Cardiac muscle cell (in vitro differentiated cells and primary cell): ENCODE results near the gene DLG5. TPM values are rescaled to one million over a fixed set of nuclear protein-coding genes. Genes with fewer than 3 reads are reported as not detected.

ENCODE experiments used
- DNase-seq, 2 donors: peaks; one replicate each; pipeline versions ENCODE4 v3.0.0 to v3.0.0-alpha.2; 2010 to 2017; ENCODE audit warnings: low read depth in 1 of 2, low spot score in 1 of 2
- H3K27ac ChIP-seq: fragments of 200-600 bp; sonication (generic); 2 replicates; pipeline ENCODE4 v1.5.1; 2016
- H3K27me3 ChIP-seq: fragments of 200-600 bp; sonication (generic); 2 replicates; pipeline ENCODE4 v1.6.0; 2016; ENCODE audit warnings: control low read depth
- H3K36me3 ChIP-seq: fragments of 200-600 bp; sonication (generic); 2 replicates; pipeline ENCODE4 v1.5.1; 2016; ENCODE audit warnings: control low read depth
- H3K4me1 ChIP-seq: fragments of 200-600 bp; sonication (generic); 2 replicates; pipeline ENCODE4 v1.8.1; 2017; ENCODE audit warnings: low read depth, mild to moderate bottlenecking, mixed run types
- H3K4me3 ChIP-seq: fragments of 200-600 bp; sonication (generic); 2 replicates; pipeline ENCODE4 v1.5.1; 2016; ENCODE audit warnings: mild to moderate bottlenecking
- H3K9me3 ChIP-seq: fragments of 200-600 bp; sonication (generic); 2 replicates; pipeline ENCODE4 v1.5.1; 2017; ENCODE audit warnings: low read depth, mild to moderate bottlenecking, control low read depth
- polyA plus RNA-seq: library from polyadenylated mRNA; unstranded; fragments of >200 nt; fragmentation: Nextera tagmentation; extraction: Ambion mirVana; gene quantifications from 2 replicates; pipeline ENCODE4 v1.2.1, GENCODE V29; 2016
- total RNA-seq: library from RNA; depleted of rRNA; stranded (reverse); fragments of >200 nt; gene quantifications from 2 replicates; pipeline ENCODE4 v1.2.3, GENCODE V29; 2016
- TF ChIP-seq, protein P1 (sequence below): IDR thresholded peaks from 2 replicates; pipeline ENCODE4 v1.5.1; 2012; ENCODE audit warnings: low read depth, mild to moderate bottlenecking, low read length

The DLG5 gene, protein sequence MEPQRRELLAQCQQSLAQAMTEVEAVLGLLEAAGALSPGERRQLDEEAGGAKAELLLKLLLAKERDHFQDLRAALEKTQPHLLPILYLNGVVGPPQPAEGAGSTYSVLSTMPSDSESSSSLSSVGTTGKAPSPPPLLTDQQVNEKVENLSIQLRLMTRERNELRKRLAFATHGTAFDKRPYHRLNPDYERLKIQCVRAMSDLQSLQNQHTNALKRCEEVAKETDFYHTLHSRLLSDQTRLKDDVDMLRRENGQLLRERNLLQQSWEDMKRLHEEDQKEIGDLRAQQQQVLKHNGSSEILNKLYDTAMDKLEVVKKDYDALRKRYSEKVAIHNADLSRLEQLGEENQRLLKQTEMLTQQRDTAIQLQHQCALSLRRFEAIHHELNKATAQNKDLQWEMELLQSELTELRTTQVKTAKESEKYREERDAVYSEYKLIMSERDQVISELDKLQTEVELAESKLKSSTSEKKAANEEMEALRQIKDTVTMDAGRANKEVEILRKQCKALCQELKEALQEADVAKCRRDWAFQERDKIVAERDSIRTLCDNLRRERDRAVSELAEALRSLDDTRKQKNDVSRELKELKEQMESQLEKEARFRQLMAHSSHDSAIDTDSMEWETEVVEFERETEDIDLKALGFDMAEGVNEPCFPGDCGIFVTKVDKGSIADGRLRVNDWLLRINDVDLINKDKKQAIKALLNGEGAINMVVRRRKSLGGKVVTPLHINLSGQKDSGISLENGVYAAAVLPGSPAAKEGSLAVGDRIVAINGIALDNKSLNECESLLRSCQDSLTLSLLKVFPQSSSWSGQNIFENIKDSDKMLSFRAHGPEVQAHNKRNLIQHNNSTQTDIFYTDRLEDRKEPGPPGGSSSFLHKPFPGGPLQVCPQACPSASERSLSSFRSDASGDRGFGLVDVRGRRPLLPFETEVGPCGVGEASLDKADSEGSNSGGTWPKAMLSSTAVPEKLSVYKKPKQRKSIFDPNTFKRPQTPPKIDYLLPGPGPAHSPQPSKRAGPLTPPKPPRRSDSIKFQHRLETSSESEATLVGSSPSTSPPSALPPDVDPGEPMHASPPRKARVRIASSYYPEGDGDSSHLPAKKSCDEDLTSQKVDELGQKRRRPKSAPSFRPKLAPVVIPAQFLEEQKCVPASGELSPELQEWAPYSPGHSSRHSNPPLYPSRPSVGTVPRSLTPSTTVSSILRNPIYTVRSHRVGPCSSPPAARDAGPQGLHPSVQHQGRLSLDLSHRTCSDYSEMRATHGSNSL (N-terminal part only)
- total RNA-seq (45.7 and 64.4 TPM in 2 replicates), polyA plus RNA-seq (20.3 and 24.7 TPM in 2 replicates)

DNA sequence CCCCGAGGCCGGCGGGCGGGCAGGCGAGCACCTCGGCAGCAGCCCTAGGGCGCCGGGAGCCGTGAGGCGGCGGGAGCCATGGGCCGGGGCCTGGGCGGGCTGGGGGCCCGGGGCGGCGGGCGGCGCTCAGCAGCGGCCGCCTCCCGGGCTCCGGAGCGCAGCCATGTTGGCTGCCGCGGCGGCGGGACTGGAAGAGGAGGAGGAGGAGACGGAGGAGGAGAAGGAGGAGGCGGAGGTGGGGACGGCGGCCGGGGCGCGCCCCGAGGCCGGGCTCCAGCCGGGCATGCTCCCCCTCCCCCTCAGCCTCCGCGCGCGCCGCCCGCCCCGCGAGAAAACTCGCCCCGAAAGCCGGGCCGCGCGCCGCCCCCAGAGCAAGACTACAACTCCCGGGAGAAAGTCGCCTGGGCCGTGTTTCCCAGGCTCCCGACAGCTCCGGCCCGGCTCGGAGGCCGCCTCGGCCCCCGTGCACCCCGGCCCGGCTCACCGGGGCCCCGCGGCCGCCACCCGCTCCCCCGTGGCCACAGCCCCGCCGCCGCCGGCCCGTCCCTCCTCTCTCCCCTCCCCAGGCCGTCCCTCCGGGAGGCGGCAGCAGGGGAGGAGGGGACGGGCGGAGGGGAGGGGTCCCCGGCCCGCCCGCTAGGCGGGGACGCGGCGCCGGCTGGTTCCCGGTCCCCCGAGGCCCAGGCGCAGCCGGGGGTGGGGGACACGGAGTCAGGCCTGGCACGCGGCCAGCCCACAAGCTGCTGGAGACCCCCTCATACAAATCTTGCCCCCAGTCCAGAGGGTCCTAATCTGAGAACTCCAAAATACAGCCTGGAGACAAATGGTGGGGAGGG lies at the start of gene DLG5:
DLG5 (minus strand) TSS at position 190 of the 836 bp plus-strand sequence. CDS start 235 bp downstream, outside the sequence.
- H3K4me3 ChIP-seq: peak within 1 kb of the TSS; percentile 76
- peak within 1 kb of the TSS; percentile 89 for H3K27ac ChIP-seq
- TF ChIP-seq, protein P1, sequence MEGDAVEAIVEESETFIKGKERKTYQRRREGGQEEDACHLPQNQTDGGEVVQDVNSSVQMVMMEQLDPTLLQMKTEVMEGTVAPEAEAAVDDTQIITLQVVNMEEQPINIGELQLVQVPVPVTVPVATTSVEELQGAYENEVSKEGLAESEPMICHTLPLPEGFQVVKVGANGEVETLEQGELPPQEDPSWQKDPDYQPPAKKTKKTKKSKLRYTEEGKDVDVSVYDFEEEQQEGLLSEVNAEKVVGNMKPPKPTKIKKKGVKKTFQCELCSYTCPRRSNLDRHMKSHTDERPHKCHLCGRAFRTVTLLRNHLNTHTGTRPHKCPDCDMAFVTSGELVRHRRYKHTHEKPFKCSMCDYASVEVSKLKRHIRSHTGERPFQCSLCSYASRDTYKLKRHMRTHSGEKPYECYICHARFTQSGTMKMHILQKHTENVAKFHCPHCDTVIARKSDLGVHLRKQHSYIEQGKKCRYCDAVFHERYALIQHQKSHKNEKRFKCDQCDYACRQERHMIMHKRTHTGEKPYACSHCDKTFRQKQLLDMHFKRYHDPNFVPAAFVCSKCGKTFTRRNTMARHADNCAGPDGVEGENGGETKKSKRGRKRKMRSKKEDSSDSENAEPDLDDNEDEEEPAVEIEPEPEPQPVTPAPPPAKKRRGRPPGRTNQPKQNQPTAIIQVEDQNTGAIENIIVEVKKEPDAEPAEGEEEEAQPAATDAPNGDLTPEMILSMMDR: no peak
- DNase-seq: peak; percentile 72 to 76
- no peaks in the 10 kb centered on the region for H3K9me3 ChIP-seq
- H3K27me3 ChIP-seq: no peaks in the 10 kb centered on the region
- H3K4me1 ChIP-seq: peaks cover 16% of the 10 kb centered on the region
- H3K36me3 ChIP-seq: no peaks in the 10 kb centered on the region

DNA sequence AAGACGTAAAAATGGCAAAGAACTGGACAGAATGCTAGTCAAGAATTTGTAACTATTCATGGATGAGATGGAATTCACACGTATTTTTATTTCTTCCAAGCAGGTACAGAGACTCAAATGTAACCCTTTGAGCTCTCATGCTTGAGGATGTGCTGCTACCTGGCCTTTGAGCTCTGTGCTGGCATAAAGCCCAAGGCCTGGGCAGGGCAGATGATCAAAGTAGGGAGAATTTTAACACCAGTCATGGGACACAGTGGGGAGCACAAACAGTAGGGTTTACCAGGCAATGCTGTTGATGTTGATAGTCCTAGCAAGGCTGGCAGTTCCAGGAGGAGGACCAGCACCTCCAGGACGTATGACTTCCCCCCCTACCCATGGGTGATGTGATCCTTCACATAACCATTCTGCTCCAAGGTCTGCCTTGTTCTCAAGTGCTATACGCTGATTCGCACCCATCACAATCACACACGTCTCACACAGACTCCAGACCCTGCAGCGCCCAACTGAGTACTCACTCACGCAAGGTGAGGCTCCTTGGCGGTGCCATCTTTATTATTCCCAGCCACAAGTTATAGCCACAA lies 48.6 kb upstream of the DLG5 start:
- Histone ChIP-seq H3K9me3 (no peaks in the 10 kb centered on the region), H3K4me3 (no peak overlapping the region), H3K36me3 (peaks cover 12% of the 10 kb centered on the region), H3K27me3 (no peaks in the 10 kb centered on the region), H3K27ac (peak overlapping the region; percentile 4), H3K4me1 (peaks cover 11% of the 10 kb centered on the region)
- TF ChIP-seq, protein P1: no peak
- DNase-seq: no peak

DNA sequence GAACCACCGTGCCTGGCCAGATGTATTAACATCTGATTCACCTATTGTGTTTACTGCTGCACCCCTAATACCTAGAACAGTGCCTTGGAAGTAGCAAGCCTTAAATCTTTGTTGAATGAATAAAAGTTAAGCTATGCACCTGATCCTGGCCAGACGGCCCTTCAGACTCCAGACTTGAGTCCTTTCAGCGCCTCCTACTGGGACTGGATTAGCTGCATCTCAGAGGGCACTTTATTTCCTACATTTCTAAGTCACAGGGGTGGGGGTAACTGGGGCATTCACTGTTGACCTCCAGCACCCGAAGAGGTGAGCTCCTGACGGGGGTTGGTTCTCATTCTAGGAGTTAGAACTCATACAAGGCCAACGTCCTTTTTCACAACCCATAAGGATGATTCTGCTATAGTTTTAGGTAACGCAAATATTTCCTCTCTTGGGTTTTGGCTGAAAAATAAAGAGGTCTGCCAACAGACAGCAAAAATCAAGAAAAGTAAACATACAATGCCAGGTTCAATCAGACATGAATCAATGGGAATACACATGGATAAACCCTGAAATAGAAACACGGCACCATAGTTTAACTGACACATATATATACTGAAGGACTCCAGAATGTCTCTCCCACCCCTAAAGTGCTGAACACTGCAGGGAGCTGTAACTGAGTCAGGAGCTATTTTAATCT lies 48.0 kb upstream of the DLG5 start:
- TF ChIP-seq, protein P1: peak; percentile 49
- Histone ChIP-seq H3K27ac (peak overlapping the region; percentile 4), H3K9me3 (no peaks in the 10 kb centered on the region), H3K4me1 (peaks cover 11% of the 10 kb centered on the region), H3K36me3 (peaks cover 5% of the 10 kb centered on the region), H3K27me3 (no peaks in the 10 kb centered on the region), H3K4me3 (no peak overlapping the region)
- DNase-seq: peak; percentile 55 to 67

DNA sequence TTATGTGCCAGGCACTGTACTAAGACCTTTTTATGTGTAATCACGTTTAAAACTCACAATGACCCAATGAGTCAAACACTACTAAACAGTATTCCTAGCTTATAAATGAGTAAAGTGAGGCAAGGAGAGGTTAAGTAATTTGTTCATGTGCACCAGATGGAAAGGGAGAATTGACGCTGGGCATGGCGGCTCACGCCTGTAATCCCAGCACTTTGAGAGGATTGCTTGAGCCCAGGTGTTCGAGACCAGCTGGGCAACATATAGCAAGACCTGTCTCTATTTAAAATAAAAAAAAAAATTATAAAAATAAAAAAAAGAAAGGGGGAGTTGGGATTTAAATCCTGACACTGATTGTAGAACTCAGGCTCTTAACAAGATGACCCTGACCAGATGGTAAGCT lies 46.7 kb upstream of the DLG5 start:
- TF ChIP-seq, protein P1: no peak
- Histone ChIP-seq H3K4me3 (no peak overlapping the region), H3K27ac (peak overlapping the region; percentile 30), H3K4me1 (peaks cover 11% of the 10 kb centered on the region), H3K27me3 (no peaks in the 10 kb centered on the region), H3K9me3 (no peaks in the 10 kb centered on the region), H3K36me3 (peaks cover 3% of the 10 kb centered on the region)
- no peak for DNase-seq
